ENCODE results near the gene RAB25. TPM values are rescaled to one million over a fixed set of nuclear protein-coding genes. Genes with fewer than 3 reads are reported as not detected.

The RAB25 gene
- total and polyA plus RNA-seq, 8 donors, result 57.6 to 148 (median 66.4) TPM

DNA sequence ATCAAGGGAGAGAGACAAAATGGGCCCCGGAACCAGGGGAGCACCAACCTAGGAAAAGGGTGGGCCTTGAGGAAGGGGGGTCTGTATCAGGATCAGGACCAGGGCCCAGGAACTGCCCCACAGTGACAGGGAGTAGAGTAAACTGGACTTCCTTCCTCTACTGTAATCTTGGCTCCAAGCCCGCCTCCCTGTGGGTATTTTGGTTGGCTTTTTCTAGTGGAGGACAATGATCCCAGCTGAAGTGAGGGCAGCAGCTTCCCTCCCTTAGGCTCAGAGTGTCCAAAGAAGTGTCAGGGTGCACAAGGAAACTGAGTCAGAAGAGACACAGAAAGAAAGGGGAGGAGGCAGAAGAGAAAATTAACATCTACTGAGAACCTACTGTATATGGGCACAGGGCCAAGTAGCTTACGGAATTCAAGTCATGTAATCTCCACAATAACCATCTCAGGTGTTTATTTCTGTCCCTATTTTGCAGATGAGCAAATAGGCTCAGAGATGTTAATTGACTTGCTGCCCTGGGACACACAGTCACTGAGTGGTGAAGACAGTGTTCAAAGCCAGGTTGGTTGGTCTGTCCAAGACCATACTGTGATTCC lies 12.2 kb upstream of the RAB25 start:
- Histone ChIP-seq H3K36me3 (peaks cover 0 to 36% of the 10 kb centered on the region in 2 donors), H3K27me3 (no peaks in the 10 kb centered on the region), H3K4me1 (peaks cover 0 to 13% of the 10 kb centered on the region in 2 donors), H3K27ac (no peak overlapping the region), H3K4me3 (no peak overlapping the region), H3K9me3 (no peaks in the 10 kb centered on the region)
- TF ChIP-seq, protein P1, sequence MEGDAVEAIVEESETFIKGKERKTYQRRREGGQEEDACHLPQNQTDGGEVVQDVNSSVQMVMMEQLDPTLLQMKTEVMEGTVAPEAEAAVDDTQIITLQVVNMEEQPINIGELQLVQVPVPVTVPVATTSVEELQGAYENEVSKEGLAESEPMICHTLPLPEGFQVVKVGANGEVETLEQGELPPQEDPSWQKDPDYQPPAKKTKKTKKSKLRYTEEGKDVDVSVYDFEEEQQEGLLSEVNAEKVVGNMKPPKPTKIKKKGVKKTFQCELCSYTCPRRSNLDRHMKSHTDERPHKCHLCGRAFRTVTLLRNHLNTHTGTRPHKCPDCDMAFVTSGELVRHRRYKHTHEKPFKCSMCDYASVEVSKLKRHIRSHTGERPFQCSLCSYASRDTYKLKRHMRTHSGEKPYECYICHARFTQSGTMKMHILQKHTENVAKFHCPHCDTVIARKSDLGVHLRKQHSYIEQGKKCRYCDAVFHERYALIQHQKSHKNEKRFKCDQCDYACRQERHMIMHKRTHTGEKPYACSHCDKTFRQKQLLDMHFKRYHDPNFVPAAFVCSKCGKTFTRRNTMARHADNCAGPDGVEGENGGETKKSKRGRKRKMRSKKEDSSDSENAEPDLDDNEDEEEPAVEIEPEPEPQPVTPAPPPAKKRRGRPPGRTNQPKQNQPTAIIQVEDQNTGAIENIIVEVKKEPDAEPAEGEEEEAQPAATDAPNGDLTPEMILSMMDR (IDR thresholded peaks at IDR 0.05), result no peak
- DNase-seq, result no peak
- no peak for ATAC-seq
- intact Hi-C loops (cut with DNase I), result no loop called here

DNA sequence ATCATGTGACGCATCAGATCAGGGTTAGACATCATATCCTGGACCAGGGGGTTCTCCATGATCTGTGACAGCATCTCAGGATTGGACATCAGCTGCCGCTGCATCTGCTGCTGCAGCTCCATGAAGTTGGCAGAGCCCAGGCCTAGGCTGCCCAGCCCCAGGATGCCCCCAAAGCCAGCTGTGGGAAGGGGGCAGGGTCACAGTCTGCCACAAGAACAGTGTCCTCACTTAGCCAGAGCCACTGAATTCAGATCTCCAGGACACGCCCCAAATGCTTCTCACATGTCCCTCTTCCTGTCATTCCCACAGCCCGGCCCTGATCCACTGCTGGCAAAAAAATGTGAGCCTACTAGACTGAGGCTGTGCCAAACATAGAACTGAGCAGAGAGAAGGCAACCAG lies 10.6 kb upstream of the RAB25 start:
- Histone ChIP-seq H3K27me3 (no peaks in the 10 kb centered on the region), H3K36me3 (peaks cover 0 to 34% of the 10 kb centered on the region in 2 donors), H3K9me3 (no peaks in the 10 kb centered on the region), H3K4me1 (peaks cover 2 to 17% of the 10 kb centered on the region in 2 donors), H3K27ac (no peak overlapping the region), H3K4me3 (no peak overlapping the region)
- DNase-seq (no peak), ATAC-seq (no peak)
- TF ChIP-seq, protein P1 (IDR thresholded peaks at IDR 0.05), result no peak
- intact Hi-C loops (cut with DNase I), result no loop called here

DNA sequence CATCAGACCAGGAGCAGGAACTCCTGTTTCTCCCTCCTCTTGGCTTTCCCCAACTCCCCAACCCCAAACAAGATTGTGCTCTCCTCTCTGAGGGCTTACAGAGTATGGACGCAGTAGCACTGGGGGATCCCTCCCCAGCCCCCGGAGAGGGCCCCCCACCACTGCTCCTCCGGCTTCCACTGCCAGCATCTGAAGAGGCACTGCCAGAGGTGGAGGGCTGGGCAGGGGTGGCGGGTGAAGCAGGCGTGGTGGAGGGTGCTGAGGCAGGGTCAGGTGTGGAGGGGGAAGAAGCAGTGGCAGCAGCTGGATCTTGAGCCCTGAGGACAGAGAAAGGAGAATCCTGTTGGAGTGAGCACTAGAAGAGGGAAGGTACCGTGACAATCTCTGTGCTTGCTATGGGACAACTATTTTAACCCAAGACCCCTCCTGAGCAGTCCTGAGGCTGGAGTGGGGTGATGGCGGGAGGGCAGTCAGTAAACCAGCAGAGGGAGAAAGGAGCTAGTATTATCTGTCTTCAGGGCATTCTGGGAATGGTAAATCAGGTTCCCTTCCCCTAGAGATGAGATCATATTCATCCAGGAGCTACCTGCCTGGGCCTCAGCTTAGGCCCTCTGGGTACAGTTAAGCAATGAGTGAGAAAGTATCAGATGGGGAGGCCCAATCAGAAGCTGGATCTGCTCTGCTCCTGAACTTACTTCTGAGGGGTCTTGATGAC lies 9.8 kb upstream of the RAB25 start:
- no peak overlapping the region for H3K27ac ChIP-seq

DNA sequence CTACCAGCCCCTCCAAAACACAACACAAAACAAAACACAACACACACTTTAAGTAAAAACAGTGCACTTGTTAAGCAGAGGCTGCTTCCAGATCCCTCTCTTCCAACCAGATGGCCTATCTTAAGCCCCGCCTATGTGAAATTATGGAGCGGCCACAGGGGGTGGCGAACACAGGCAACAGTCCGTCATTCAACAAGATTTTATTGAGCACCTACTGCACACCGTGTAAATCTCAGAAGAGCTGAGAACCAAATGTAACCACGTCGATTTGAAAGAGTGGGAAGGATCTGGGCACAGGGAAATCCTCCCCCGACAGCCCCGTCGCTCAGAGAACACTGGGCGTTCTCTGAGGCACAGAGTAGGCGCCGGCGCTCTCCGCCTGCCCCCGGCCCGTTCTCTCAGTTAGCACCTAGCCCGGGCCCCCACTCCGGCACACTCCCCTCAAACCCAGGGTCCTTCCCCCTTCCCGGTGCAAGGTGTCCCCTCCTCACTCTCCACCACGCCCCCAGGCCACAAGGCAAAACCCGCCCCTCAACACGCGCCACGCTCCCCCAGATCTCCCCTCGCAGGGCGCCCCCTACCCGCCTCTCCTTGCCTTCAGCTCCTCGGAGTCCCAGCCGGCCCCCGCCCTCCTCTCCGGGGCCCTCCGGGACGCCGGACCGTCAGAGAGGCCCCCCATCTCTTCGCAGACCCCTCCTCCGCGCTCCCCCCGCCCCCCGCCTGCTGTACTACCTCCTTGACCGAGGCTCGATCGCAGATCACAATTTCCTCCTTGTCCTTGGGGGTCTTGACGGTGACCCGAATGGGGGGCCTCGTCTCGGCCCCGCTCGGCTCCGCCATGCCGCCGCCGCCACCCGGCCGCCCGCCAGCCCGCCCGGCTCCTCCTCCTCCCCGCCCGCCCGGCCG lies 7.8 kb upstream of the RAB25 start:
- peaks cover 7 to 29% of the 10 kb centered on the region in 2 donors for H3K4me1 ChIP-seq
- H3K27ac ChIP-seq, result peak overlapping the region; percentile 92
- intact Hi-C loops (cut with DNase I), result no loop called here
- H3K9me3 ChIP-seq, result no peaks in the 10 kb centered on the region
- ATAC-seq (peak; percentile 15), DNase-seq (peak; percentile 49 to 86 (median 71))
- peak overlapping the region; percentile 62 to 63 for H3K4me3 ChIP-seq
- H3K27me3 ChIP-seq, result no peaks in the 10 kb centered on the region
- TF ChIP-seq, protein P1 (IDR thresholded peaks at IDR 0.05), result peak in 1 of 2 donors; percentile 10
- H3K36me3 ChIP-seq, result peaks cover 0 to 33% of the 10 kb centered on the region in 2 donors

More for the DNA sequence above, 9.8 kb upstream of the RAB25 start:
- Histone ChIP-seq H3K4me1 (peaks cover 7 to 25% of the 10 kb centered on the region in 2 donors), H3K27me3 (no peaks in the 10 kb centered on the region), H3K4me3 (no peak overlapping the region), H3K9me3 (no peaks in the 10 kb centered on the region), H3K36me3 (peaks cover 0 to 34% of the 10 kb centered on the region in 2 donors)
- ATAC-seq (no peak), DNase-seq (no peak)
- TF ChIP-seq, protein P1 (IDR thresholded peaks at IDR 0.05), result no peak
- intact Hi-C loops (cut with DNase I), result no loop called here
